Measurements from ENCODE around the gene ATP10A.

ATP10A gene

DNA sequence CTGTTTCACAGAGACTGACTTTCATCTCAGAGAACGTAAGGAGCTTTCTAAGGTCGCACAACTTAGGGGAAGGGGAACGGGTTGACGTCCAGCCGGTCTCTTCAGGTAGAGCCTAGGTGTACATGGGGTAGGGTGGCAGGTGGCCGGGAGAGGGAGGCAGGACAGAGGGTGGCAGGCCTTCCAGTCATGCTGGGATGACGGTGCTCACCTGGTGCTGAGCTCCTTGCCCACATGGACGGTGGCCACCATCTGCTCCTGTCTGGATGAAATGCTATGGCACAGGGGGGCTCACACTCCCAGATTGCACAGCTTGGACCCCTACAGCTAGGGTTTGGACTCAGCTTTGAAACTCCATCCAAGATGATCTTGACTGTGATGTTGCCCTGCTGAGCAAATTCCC lies 144.5 kb downstream of the ATP10A start:
- TF ChIP-seq RARB (CRISPR knock-in tag; IDR thresholded peaks at IDR 0.05) (no peak), ZNF70 (CRISPR knock-in tag; IDR thresholded peaks at IDR 0.05) (no peak), ESRRG (CRISPR knock-in tag; IDR thresholded peaks at IDR 0.05) (no peak), ZC3H10 (CRISPR knock-in tag; IDR thresholded peaks at IDR 0.05) (no peak), ZNF8 (CRISPR knock-in tag; IDR thresholded peaks at IDR 0.05) (no peak), TCF4 (CRISPR knock-in tag; IDR thresholded peaks at IDR 0.05; ENCODE audit: borderline replicate concordance) (no peak), ZFP30 (CRISPR knock-in tag; IDR thresholded peaks at IDR 0.05) (no peak), ZNF565 (CRISPR knock-in tag; conservative IDR thresholded peaks at IDR 0.05; ENCODE audit: low read depth) (no peak), PPARA (CRISPR knock-in tag; IDR thresholded peaks at IDR 0.05; ENCODE audit: borderline replicate concordance) (no peak), BACH2 (CRISPR knock-in tag; IDR thresholded peaks at IDR 0.05; ENCODE audit: borderline replicate concordance) (no peak)
- TF ChIP-seq, protein P1, sequence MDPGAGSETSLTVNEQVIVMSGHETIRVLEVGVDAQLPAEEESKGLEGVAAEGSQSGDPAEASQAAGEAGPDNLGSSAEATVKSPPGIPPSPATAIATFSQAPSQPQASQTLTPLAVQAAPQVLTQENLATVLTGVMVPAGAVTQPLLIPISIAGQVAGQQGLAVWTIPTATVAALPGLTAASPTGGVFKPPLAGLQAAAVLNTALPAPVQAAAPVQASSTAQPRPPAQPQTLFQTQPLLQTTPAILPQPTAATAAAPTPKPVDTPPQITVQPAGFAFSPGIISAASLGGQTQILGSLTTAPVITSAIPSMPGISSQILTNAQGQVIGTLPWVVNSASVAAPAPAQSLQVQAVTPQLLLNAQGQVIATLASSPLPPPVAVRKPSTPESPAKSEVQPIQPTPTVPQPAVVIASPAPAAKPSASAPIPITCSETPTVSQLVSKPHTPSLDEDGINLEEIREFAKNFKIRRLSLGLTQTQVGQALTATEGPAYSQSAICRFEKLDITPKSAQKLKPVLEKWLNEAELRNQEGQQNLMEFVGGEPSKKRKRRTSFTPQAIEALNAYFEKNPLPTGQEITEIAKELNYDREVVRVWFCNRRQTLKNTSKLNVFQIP (CRISPR knock-in tag; IDR thresholded peaks at IDR 0.05; ENCODE audit: borderline replicate concordance, low read depth) = no peak
- TF ChIP-seq, protein P2, sequence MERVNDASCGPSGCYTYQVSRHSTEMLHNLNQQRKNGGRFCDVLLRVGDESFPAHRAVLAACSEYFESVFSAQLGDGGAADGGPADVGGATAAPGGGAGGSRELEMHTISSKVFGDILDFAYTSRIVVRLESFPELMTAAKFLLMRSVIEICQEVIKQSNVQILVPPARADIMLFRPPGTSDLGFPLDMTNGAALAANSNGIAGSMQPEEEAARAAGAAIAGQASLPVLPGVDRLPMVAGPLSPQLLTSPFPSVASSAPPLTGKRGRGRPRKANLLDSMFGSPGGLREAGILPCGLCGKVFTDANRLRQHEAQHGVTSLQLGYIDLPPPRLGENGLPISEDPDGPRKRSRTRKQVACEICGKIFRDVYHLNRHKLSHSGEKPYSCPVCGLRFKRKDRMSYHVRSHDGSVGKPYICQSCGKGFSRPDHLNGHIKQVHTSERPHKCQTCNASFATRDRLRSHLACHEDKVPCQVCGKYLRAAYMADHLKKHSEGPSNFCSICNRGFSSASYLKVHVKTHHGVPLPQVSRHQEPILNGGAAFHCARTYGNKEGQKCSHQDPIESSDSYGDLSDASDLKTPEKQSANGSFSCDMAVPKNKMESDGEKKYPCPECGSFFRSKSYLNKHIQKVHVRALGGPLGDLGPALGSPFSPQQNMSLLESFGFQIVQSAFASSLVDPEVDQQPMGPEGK (CRISPR knock-in tag; IDR thresholded peaks at IDR 0.05; ENCODE audit: borderline replicate concordance) = no peak
- TF ChIP-seq, protein P3, sequence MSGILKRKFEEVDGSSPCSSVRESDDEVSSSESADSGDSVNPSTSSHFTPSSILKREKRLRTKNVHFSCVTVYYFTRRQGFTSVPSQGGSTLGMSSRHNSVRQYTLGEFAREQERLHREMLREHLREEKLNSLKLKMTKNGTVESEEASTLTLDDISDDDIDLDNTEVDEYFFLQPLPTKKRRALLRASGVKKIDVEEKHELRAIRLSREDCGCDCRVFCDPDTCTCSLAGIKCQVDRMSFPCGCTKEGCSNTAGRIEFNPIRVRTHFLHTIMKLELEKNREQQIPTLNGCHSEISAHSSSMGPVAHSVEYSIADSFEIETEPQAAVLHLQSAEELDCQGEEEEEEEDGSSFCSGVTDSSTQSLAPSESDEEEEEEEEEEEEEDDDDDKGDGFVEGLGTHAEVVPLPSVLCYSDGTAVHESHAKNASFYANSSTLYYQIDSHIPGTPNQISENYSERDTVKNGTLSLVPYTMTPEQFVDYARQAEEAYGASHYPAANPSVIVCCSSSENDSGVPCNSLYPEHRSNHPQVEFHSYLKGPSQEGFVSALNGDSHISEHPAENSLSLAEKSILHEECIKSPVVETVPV (CRISPR knock-in tag; IDR thresholded peaks at IDR 0.05) = no peak
- ATAC-seq = no peak

DNA sequence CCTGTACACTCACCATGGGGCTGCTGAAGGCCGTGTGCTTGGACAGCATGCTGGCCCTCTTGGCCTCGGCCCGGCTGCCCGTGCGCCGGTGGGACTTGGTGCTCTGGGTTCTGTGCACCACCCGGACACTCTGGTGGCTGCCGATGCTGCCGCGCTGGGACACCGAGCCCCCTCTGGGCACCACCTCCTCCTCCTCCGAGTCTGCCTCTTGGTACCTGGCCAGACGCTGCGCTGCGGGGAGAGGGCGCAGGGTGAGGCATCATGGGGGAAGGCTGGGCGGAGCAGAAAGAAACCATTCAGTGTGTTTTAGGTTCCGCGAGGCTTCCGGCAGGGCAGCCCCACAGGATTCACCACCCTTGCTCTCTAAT lies 145.0 kb downstream of the ATP10A start:
- ATAC-seq = no peak
- no peak for TF ChIP-seq ESRRG (CRISPR knock-in tag; IDR thresholded peaks at IDR 0.05)

DNA sequence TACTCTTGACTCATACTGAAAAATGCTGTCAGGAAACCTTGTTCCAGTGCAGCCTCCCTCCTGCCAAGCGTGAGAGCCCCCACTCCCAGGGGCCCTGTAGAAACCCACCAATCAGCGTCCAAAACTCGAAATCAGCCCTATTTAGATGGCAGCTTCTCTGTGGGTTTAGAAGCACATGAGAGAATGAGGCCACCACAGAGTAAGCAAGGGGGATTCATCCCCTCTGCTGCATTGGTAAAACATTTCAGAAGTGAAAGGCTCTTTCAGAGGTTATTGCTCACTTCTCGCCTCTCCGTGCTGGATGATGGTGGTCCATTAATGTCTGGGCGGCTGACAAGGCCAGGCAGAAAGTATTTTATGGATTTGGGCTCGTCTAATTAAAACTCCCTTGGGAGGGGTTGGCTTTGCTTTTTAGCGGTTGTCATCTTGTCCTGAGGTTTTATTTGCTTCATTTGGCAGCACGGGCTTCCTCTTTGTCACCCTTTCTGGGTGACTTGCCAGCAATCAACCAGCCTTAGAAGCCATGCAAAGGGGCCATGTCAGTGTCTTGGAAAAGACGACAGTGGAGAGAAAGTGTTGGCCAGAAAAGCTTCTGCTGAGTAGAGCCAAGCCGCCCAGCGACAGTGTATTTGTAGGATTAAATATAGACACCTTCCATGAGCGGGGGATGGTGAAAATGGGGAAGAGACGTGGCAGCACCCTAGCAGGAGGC lies 145.5 kb downstream of the ATP10A start:
- ATAC-seq = no peak
- TF ChIP-seq ZFP3 (CRISPR knock-in tag; IDR thresholded peaks at IDR 0.05) (no peak), ZFP30 (CRISPR knock-in tag; IDR thresholded peaks at IDR 0.05) (no peak), SNAI2 (CRISPR knock-in tag; IDR thresholded peaks at IDR 0.05) (no peak), ZNF8 (CRISPR knock-in tag; IDR thresholded peaks at IDR 0.05) (no peak), RARB (CRISPR knock-in tag; IDR thresholded peaks at IDR 0.05) (no peak), ZNF70 (CRISPR knock-in tag; IDR thresholded peaks at IDR 0.05) (no peak), CSDC2 (CRISPR knock-in tag; IDR thresholded peaks at IDR 0.05) (no peak)
- TF ChIP-seq, protein P4, sequence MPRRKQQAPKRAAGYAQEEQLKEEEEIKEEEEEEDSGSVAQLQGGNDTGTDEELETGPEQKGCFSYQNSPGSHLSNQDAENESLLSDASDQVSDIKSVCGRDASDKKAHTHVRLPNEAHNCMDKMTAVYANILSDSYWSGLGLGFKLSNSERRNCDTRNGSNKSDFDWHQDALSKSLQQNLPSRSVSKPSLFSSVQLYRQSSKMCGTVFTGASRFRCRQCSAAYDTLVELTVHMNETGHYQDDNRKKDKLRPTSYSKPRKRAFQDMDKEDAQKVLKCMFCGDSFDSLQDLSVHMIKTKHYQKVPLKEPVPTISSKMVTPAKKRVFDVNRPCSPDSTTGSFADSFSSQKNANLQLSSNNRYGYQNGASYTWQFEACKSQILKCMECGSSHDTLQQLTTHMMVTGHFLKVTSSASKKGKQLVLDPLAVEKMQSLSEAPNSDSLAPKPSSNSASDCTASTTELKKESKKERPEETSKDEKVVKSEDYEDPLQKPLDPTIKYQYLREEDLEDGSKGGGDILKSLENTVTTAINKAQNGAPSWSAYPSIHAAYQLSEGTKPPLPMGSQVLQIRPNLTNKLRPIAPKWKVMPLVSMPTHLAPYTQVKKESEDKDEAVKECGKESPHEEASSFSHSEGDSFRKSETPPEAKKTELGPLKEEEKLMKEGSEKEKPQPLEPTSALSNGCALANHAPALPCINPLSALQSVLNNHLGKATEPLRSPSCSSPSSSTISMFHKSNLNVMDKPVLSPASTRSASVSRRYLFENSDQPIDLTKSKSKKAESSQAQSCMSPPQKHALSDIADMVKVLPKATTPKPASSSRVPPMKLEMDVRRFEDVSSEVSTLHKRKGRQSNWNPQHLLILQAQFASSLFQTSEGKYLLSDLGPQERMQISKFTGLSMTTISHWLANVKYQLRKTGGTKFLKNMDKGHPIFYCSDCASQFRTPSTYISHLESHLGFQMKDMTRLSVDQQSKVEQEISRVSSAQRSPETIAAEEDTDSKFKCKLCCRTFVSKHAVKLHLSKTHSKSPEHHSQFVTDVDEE (CRISPR knock-in tag; IDR thresholded peaks at IDR 0.05) = no peak

DNA sequence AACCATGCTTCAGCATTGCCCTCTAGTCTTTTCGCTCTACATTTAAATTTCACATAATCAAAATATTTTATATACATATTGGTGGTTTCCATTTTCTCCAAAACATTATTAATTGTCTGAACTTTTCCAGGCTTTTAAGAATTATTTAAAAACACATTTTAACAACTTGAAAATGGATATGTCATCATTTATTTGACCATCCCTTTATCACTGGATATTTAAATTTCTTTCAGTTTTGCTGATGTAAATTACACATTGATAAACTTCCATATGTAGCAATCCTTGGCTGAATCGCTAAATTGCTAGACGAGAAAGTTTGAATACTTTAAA lies 146.0 kb downstream of the ATP10A start:
- no peak for ATAC-seq
- no peak for TF ChIP-seq ARNTL (CRISPR knock-in tag; IDR thresholded peaks at IDR 0.05; ENCODE audit: borderline replicate concordance, low read depth)
- TF ChIP-seq ESRRG (CRISPR knock-in tag; IDR thresholded peaks at IDR 0.05) = no peak
- TF ChIP-seq ZNF8 (CRISPR knock-in tag; IDR thresholded peaks at IDR 0.05) = no peak
- TF ChIP-seq TOX (CRISPR knock-in tag; IDR thresholded peaks at IDR 0.05; ENCODE audit: borderline replicate concordance) = no peak
- TF ChIP-seq, protein P1 (CRISPR knock-in tag; IDR thresholded peaks at IDR 0.05; ENCODE audit: borderline replicate concordance, low read depth) = no peak
- no peak for TF ChIP-seq SNAI2 (CRISPR knock-in tag; IDR thresholded peaks at IDR 0.05)
- no peak for TF ChIP-seq ZFP3 (CRISPR knock-in tag; IDR thresholded peaks at IDR 0.05)
- no peak for TF ChIP-seq ZNF70 (CRISPR knock-in tag; IDR thresholded peaks at IDR 0.05)
- TF ChIP-seq, protein P2 (CRISPR knock-in tag; IDR thresholded peaks at IDR 0.05; ENCODE audit: borderline replicate concordance) = no peak
- TF ChIP-seq PPARA (CRISPR knock-in tag; IDR thresholded peaks at IDR 0.05; ENCODE audit: borderline replicate concordance) = no peak
- TF ChIP-seq, protein P3 (CRISPR knock-in tag; IDR thresholded peaks at IDR 0.05) = no peak
- no peak for TF ChIP-seq RARB (CRISPR knock-in tag; IDR thresholded peaks at IDR 0.05)
- TF ChIP-seq, protein P5, sequence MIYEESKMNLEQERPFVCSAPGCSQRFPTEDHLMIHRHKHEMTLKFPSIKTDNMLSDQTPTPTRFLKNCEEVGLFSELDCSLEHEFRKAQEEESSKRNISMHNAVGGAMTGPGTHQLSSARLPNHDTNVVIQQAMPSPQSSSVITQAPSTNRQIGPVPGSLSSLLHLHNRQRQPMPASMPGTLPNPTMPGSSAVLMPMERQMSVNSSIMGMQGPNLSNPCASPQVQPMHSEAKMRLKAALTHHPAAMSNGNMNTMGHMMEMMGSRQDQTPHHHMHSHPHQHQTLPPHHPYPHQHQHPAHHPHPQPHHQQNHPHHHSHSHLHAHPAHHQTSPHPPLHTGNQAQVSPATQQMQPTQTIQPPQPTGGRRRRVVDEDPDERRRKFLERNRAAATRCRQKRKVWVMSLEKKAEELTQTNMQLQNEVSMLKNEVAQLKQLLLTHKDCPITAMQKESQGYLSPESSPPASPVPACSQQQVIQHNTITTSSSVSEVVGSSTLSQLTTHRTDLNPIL (CRISPR knock-in tag; IDR thresholded peaks at IDR 0.05; ENCODE audit: low read depth) = no peak
- no peak for TF ChIP-seq ZC3H10 (CRISPR knock-in tag; IDR thresholded peaks at IDR 0.05)
